ENCODE data around the gene SRGAP3.

DNA sequence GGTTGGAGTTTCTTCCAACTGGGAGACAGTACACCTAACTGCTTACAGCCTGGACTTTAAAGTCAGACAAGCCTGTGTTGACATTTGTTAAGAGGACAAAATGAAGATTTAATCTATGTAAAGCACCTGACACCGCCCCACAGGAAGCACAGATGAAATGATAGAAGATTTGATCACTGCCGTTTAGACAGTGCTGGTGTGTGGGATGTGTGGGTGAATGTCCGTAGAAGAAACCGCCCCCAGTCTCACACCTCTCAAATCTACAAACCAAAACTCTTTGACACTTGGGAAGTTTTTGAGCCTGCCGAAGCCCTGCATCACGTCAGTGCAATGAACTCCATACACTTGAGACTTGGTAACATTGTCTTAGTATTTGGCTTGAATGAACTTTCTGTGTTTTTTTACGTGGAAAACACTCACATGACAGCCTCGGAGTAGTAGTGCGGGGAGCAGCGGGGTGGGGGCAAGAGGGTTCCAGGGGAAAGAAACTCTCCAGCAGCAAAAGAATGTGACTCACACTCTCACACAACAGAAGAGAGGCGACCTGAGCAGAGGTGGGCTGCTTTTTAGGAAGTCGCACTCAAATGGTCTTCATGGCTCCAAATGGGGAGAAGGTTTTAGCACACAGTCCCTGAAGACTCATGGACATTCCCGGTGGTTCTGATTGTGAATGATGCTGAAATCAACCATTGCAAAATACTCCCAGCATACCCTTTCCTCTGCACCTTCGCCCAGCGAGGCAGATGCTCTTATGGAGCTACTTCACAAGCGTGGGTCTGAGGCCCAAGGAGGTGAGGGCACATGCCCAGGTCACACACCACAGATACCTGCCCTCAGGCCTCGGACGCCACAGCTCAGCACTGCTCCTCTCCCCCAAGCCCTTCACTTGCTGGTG is 79.2 kb downstream of the SRGAP3 start:
- TF ChIP-seq, protein P1, sequence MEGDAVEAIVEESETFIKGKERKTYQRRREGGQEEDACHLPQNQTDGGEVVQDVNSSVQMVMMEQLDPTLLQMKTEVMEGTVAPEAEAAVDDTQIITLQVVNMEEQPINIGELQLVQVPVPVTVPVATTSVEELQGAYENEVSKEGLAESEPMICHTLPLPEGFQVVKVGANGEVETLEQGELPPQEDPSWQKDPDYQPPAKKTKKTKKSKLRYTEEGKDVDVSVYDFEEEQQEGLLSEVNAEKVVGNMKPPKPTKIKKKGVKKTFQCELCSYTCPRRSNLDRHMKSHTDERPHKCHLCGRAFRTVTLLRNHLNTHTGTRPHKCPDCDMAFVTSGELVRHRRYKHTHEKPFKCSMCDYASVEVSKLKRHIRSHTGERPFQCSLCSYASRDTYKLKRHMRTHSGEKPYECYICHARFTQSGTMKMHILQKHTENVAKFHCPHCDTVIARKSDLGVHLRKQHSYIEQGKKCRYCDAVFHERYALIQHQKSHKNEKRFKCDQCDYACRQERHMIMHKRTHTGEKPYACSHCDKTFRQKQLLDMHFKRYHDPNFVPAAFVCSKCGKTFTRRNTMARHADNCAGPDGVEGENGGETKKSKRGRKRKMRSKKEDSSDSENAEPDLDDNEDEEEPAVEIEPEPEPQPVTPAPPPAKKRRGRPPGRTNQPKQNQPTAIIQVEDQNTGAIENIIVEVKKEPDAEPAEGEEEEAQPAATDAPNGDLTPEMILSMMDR (IDR thresholded peaks at IDR 0.05) = no peak
- TF ChIP-seq EZH2 (IDR thresholded peaks at IDR 0.05; ENCODE audit: borderline replicate concordance, insufficient read depth, low read depth, low read length, poor library complexity, severe bottlenecking) = no peak

Data from B cell (primary cell).